ENCODE data around the gene POC1A.

The POC1A gene

DNA sequence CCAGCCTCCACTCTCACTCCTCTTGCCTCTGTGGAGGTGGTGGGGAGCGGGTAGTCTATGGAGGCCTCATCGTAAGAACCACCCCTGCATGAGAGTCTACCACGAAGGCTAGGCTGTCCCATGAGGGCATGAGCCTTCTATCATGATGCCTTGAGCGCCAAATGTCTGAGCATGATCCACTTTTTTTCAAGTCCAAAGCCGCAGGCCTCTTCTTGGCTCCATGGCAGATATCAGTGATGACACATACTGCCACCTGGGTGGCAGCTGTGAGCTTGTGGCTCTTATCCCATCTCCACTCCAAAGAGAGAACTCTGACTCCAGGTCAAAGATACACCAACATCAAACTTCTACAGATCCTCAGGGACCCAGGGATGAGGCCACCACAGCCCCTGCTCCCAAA is 13.5 kb downstream of the POC1A start:
- no peaks in the 10 kb centered on the region for H3K9me3 ChIP-seq
- TF ChIP-seq, protein P1, sequence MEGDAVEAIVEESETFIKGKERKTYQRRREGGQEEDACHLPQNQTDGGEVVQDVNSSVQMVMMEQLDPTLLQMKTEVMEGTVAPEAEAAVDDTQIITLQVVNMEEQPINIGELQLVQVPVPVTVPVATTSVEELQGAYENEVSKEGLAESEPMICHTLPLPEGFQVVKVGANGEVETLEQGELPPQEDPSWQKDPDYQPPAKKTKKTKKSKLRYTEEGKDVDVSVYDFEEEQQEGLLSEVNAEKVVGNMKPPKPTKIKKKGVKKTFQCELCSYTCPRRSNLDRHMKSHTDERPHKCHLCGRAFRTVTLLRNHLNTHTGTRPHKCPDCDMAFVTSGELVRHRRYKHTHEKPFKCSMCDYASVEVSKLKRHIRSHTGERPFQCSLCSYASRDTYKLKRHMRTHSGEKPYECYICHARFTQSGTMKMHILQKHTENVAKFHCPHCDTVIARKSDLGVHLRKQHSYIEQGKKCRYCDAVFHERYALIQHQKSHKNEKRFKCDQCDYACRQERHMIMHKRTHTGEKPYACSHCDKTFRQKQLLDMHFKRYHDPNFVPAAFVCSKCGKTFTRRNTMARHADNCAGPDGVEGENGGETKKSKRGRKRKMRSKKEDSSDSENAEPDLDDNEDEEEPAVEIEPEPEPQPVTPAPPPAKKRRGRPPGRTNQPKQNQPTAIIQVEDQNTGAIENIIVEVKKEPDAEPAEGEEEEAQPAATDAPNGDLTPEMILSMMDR (IDR thresholded peaks at IDR 0.05) = no peak
- DNase-seq = no peak
- peaks cover 0 to 9% (median 7%) of the 10 kb centered on the region in 4 donors for H3K4me1 ChIP-seq
- intact Hi-C loops (cut with DNase I; ENCODE audit: low total_unique reads) = loop anchor here (5.0 kb wide), 1 partner anchor 198 kb away; the partner anchor contains the start of genes PARP3 and RRP9
- H3K27ac ChIP-seq = peak overlapping the region; percentile 56 to 68
- no peaks in the 10 kb centered on the region for H3K27me3 ChIP-seq
- no peaks in the 10 kb centered on the region for H3K36me3 ChIP-seq
- H3K4me3 ChIP-seq = no peak overlapping the region

DNA sequence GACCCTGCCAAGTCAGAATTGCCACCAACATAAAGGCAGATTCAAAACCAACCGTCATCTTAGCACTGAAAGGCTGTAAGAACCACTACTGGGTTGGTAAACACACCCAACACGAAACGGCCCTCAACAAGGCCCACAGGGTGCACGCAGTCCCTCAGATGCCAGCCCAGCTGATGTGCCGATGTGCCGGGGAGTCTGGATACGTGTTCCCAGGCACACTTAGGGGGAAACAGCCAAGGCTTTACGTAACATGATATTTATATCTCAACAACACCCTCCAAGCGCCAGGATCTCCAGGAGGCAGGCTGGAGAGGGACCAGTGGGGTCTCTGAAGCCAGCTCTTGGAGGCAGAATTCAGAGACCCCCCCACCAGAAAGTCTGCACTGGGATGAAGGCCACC is 14.2 kb downstream of the POC1A start:
- no peaks in the 10 kb centered on the region for H3K27me3 ChIP-seq
- no peak for DNase-seq
- H3K4me3 ChIP-seq = no peak overlapping the region
- peak overlapping the region; percentile 56 to 68 for H3K27ac ChIP-seq
- intact Hi-C loops (cut with DNase I; ENCODE audit: low total_unique reads) = loop anchor here (5.0 kb wide), 1 partner anchor 198 kb away; the partner anchor contains the start of genes PARP3 and RRP9
- no peaks in the 10 kb centered on the region for H3K9me3 ChIP-seq
- TF ChIP-seq, protein P1 (IDR thresholded peaks at IDR 0.05) = no peak
- peaks cover 0 to 9% (median 7%) of the 10 kb centered on the region in 4 donors for H3K4me1 ChIP-seq
- no peaks in the 10 kb centered on the region for H3K36me3 ChIP-seq

DNA sequence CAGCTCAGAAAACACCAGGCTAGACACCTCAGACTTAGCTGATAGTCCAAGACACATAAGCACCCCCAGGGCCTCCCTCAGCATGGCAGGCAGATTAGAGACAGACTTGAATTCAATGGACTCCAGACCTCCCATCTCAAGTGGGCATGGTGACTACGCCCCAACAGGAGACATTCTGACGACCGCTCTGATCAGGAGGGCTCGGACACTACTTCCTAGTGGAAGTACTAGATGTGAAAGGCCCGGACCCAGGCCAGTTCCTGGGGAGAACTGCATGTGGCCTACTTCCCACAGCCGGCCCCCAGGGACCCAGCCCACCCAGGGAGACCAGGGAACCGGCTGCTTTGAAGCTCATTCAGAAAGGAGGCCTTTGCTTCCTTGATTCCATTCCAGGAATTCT is 16.9 kb downstream of the POC1A start:
- TF ChIP-seq, protein P1 (IDR thresholded peaks at IDR 0.05) = no peak
- peaks cover 0 to 9% (median 5%) of the 10 kb centered on the region in 4 donors for H3K4me1 ChIP-seq
- no peaks in the 10 kb centered on the region for H3K36me3 ChIP-seq
- no peaks in the 10 kb centered on the region for H3K27me3 ChIP-seq
- no peak overlapping the region for H3K4me3 ChIP-seq
- H3K27ac ChIP-seq = peak overlapping the region; percentile 18 to 21
- no peak for DNase-seq
- intact Hi-C loops (cut with DNase I; ENCODE audit: low total_unique reads) = no loop called here
- H3K9me3 ChIP-seq = no peaks in the 10 kb centered on the region

DNA sequence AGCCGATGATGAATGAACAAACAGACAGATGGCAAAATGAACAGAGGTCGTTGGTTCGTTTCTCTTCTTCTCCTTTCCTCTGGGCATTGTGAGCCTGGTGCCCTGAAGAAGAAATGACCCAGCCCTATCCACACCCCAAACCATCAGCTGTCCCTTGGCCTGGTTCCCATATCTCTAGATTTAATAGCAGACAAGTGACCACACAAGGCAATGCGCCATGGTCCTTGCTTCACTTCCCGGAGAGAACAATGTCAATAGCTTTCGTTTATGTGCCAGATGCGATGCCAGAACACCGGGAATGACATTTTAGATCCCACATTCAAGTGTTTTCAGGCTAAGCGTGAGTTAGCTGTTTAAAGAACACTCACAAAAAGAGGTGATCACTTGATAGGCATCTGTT is 17.7 kb downstream of the POC1A start:
- Histone ChIP-seq H3K36me3 (no peaks in the 10 kb centered on the region), H3K4me1 (peaks cover 0 to 9% (median 5%) of the 10 kb centered on the region in 4 donors), H3K4me3 (no peak overlapping the region), H3K27me3 (no peaks in the 10 kb centered on the region), H3K27ac (peak overlapping the region; percentile 18 to 21), H3K9me3 (no peaks in the 10 kb centered on the region)
- intact Hi-C loops (cut with DNase I; ENCODE audit: low total_unique reads) = no loop called here
- TF ChIP-seq, protein P1 (IDR thresholded peaks at IDR 0.05) = no peak
- DNase-seq = peak; percentile 76 to 81

- no peak for DNase-seq
Observed at GRCh38 chr3:52135332-52135731, 18.9 kb downstream of the POC1A start.

More at GRCh38 chr3:52135332-52135731, 18.9 kb downstream of the POC1A start:
- Histone ChIP-seq H3K4me1 (peaks cover 0 to 9% (median 5%) of the 10 kb centered on the region in 4 donors), H3K9me3 (no peaks in the 10 kb centered on the region), H3K4me3 (no peak overlapping the region), H3K36me3 (no peaks in the 10 kb centered on the region), H3K27ac (no peak overlapping the region), H3K27me3 (no peaks in the 10 kb centered on the region)
- intact Hi-C loops (cut with DNase I; ENCODE audit: low total_unique reads) = no loop called here
- TF ChIP-seq, protein P1 (IDR thresholded peaks at IDR 0.05) = no peak

Data from tibial artery (tissue), 4 donors.